A673 (cell line): Measurements from ENCODE around the gene ISLR. TPM values are rescaled to one million over a fixed set of nuclear protein-coding genes. Genes with fewer than 3 reads are reported as not detected.

Experiments
- BruUV-seq: library from RNA; stranded (reverse); fragments of 400-500 nt; replicated peaks from 2 replicates; lab custom pipeline; 2021; lab: Mats Ljungman, UMichigan
- CTCF ChIA-PET: fragments of 300-600 bp; sonication (Branson Sonifier 250); formaldehyde crosslinking; loops from one replicate; lab custom pipeline; 2022; ENCODE audit warnings: antibody characterized with exemption; lab: Charles Lee
- POLR2A ChIA-PET: fragments of 300-600 bp; sonication (Branson Sonifier 250); formaldehyde crosslinking; loops from one replicate; lab custom pipeline; 2022; ENCODE audit warnings: antibody characterized with exemption; ENCODE audit not compliant: low non-redundant PET; lab: Charles Lee
- DNase-seq: peaks from one replicate; pipeline ENCODE4 v3.0.0-alpha.2; 2015; ENCODE audit warnings: low spot score
- H3K27ac ChIP-seq: fragments of 200-600 bp; sonication (generic); 2 replicates; pipeline ENCODE4 v1.5.1; 2016; ENCODE audit warnings: mixed run types, low read depth, mild to moderate bottlenecking, mixed read lengths, antibody characterized with exemption, low read length; ENCODE audit not compliant: poor library complexity, severe bottlenecking
- H3K27me3 ChIP-seq: fragments of 200-600 bp; sonication (generic); replicated peaks from 2 replicates; pipeline ENCODE4 v1.6.1; 2017; ENCODE audit warnings: mixed run types, low read depth, mild to moderate bottlenecking, mixed read lengths, antibody characterized with exemption, low read length; ENCODE audit not compliant: insufficient read depth, poor library complexity
- H3K36me3 ChIP-seq: fragments of 200-600 bp; sonication (generic); 2 replicates; pipeline ENCODE4 v1.6.1; 2016; ENCODE audit warnings: mixed run types, mild to moderate bottlenecking, mixed read lengths, antibody characterized with exemption, low read length; ENCODE audit not compliant: insufficient read depth, poor library complexity, severe bottlenecking
- H3K4me1 ChIP-seq: fragments of 200-600 bp; sonication (generic); 2 replicates; pipeline ENCODE4 v1.6.1; 2017; ENCODE audit warnings: mixed run types, mild to moderate bottlenecking, mixed read lengths, antibody characterized with exemption, low read length; ENCODE audit not compliant: insufficient read depth, poor library complexity, severe bottlenecking
- H3K4me3 ChIP-seq: fragments of 200-600 bp; sonication (generic); 2 replicates; pipeline ENCODE4 v1.5.1; 2016; ENCODE audit warnings: low read depth, mixed run types, mild to moderate bottlenecking, mixed read lengths, low read length; ENCODE audit not compliant: poor library complexity, severe bottlenecking
- H3K9me3 ChIP-seq: fragments of 200-600 bp; sonication (generic); 2 replicates; pipeline ENCODE4 v1.6.1; 2016; ENCODE audit warnings: mixed run types, low read depth, mild to moderate bottlenecking, mixed read lengths, antibody characterized with exemption, low read length; ENCODE audit not compliant: poor library complexity, severe bottlenecking
- EZH2 ChIP-seq: fragments of 200-600 bp; sonication (generic); IDR thresholded peaks from 2 replicates; pipeline ENCODE4 v1.6.1; 2017; ENCODE audit warnings: borderline replicate concordance, low read depth, mild to moderate bottlenecking, mixed read lengths, antibody characterized with exemption, low read length; ENCODE audit not compliant: poor library complexity, severe bottlenecking
- intact Hi-C: fragments of 100-400 bp; cut with micrococcal nuclease; formaldehyde crosslinking; loops from one replicate; pipeline ENCODE4 v1.10.0; 2022; ENCODE audit not compliant: unreplicated experiment
- total RNA-seq: library from RNA; stranded (reverse); gene quantifications from 2 replicates; pipeline ENCODE4 v1.2.3, GENCODE V29; 2021
- TF ChIP-seq, protein P1 (sequence below): fragments of 300-800, 200-600 bp; sonication (generic); conservative IDR thresholded peaks from 2 replicates; pipeline ENCODE4 v1.5.1; 2017; ENCODE audit warnings: low read depth, mild to moderate bottlenecking, antibody characterized with exemption, low read length, moderate library complexity, mixed read lengths

ISLR gene
- total RNA-seq, 1 experiment from 2014 or later, result 0.41 TPM

- Histone ChIP-seq H3K9me3 (no peaks in the 10 kb centered on the region), H3K36me3 (no peaks in the 10 kb centered on the region), H3K4me1 (no peaks in the 10 kb centered on the region), H3K27me3 (no peaks in the 10 kb centered on the region), H3K27ac (no peak overlapping the region), H3K4me3 (no peak overlapping the region)
- CTCF ChIA-PET, result no interaction called here
- POLR2A ChIA-PET, result no interaction called here
- TF ChIP-seq EZH2, result no peak
- TF ChIP-seq, protein P1, sequence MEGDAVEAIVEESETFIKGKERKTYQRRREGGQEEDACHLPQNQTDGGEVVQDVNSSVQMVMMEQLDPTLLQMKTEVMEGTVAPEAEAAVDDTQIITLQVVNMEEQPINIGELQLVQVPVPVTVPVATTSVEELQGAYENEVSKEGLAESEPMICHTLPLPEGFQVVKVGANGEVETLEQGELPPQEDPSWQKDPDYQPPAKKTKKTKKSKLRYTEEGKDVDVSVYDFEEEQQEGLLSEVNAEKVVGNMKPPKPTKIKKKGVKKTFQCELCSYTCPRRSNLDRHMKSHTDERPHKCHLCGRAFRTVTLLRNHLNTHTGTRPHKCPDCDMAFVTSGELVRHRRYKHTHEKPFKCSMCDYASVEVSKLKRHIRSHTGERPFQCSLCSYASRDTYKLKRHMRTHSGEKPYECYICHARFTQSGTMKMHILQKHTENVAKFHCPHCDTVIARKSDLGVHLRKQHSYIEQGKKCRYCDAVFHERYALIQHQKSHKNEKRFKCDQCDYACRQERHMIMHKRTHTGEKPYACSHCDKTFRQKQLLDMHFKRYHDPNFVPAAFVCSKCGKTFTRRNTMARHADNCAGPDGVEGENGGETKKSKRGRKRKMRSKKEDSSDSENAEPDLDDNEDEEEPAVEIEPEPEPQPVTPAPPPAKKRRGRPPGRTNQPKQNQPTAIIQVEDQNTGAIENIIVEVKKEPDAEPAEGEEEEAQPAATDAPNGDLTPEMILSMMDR, result no peak
- BruUV-seq, result no TSS peak
- intact Hi-C loops, result no loop called here
- DNase-seq, result no peak
These were observed 27.2 kb upstream of the ISLR start for GRCh38 chr15:74146277-74146800.

DNA sequence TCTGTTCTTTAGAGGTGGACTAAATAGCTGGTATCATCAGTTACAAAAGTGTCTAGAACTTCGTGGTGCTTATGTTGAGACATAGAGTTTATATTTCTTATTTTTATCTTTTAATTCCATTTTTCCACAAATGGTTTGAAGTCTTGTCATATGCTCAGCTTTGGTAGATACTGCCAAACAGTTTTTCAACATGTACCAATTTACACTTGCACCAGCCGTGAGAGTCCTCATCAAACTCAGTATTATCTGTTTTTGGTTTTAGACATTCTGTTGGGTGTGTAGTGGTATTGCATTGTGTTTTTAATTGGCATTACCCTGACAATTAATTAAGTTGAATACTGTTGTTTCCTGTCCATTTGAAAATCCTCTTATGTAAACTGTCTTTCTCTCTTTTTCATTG lies 26.5 kb upstream of the ISLR start:
- H3K4me1 ChIP-seq, result no peaks in the 10 kb centered on the region
- no peaks in the 10 kb centered on the region for H3K36me3 ChIP-seq
- H3K27me3 ChIP-seq, result no peaks in the 10 kb centered on the region
- H3K4me3 ChIP-seq, result no peak overlapping the region
- no peak for DNase-seq
- CTCF ChIA-PET, result no interaction called here
- H3K9me3 ChIP-seq, result no peaks in the 10 kb centered on the region
- BruUV-seq, result no TSS peak
- POLR2A ChIA-PET, result no interaction called here
- TF ChIP-seq EZH2, result no peak
- TF ChIP-seq, protein P1, result no peak
- intact Hi-C loops, result no loop called here
- no peak overlapping the region for H3K27ac ChIP-seq

DNA sequence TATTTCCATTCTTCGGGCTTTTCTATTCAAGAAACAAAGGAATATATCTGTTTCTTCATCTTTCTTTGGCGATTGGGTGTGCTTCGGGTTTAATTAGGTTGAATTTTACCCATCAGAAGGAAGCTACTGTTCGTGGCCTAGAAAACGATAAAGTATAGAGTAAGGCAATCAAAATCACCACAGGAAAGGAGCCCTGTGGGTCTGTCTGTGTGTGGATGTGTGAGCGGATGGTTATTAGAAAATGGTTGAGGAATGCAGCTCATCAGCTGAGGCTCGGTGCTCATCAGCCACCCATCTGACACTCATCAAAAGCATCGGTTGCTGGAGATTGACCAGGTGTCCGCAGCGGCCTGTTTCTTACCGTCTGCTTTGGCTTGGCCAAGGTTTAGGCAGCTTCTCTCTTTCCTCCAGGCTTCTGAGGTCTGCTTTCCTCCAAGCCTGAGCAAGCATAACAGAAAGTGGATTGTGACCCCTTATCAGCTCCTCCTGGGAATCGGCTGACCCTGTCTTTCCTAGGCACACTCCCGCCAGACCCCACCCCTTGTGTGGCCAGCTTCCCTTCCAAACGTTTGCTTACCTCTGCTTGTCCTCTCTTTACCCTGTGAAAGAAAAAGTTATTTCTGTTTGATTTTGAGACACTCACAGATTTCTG lies 17.6 kb upstream of the ISLR start:
- Histone ChIP-seq H3K9me3 (no peaks in the 10 kb centered on the region), H3K36me3 (no peaks in the 10 kb centered on the region), H3K4me1 (no peaks in the 10 kb centered on the region), H3K27me3 (no peaks in the 10 kb centered on the region), H3K4me3 (no peak overlapping the region), H3K27ac (no peak overlapping the region)
- intact Hi-C loops, result no loop called here
- DNase-seq, result no peak
- ChIA-PET POLR2A (no interaction called here), CTCF (interaction anchor here (1.3 kb wide), 1 partner anchor 152 kb away, joined by 3 read pairs; no protein-coding TSS in a partner anchor)
- no peak for TF ChIP-seq EZH2
- TF ChIP-seq, protein P1, result no peak
- no TSS peak for BruUV-seq
